Spleen (tissue), 11 donors: ENCODE measurements around the gene TMEM168. TPM values are rescaled to one million over a fixed set of nuclear protein-coding genes. Genes with fewer than 3 reads are reported as not detected.

Experiments
- DNase-seq: peaks from one replicate; pipeline ENCODE4 v3.0.0-alpha.2; 2020
- H3K27ac ChIP-seq, 8 donors: fragments of 200-600 bp; sonication (generic) in 7 of 8; 1 replicate in 4 of 8; 2 replicates in 4 of 8; pipeline versions ENCODE4 v1.5.0 to v1.8.0; 2016 to 2021; ENCODE audit warnings: inconsistent platforms in 4 of 8, mild to moderate bottlenecking in 4 of 8, moderate library complexity in 1 of 8
- H3K27me3 ChIP-seq, 7 donors: fragments of 200-600 bp; sonication (generic) in 6 of 7; replicated peaks in 1 of 7; 1 replicate in 4 of 7; 2 replicates in 3 of 7; pipeline versions ENCODE4 v1.5.0 to v1.8.0; 2016 to 2021; ENCODE audit warnings: inconsistent platforms in 3 of 7, mild to moderate bottlenecking in 1 of 7
- H3K36me3 ChIP-seq, 6 donors: fragments of 200-600 bp; sonication (generic) in 5 of 6; 1 replicate in 4 of 6; 2 replicates in 2 of 6; pipeline versions ENCODE4 v1.5.0 to v1.8.0; 2016 to 2021; ENCODE audit warnings: inconsistent platforms in 2 of 6
- H3K4me1 ChIP-seq, 6 donors: fragments of 200-600 bp; sonication (generic) in 5 of 6; 1 replicate in 3 of 6; 2 replicates in 3 of 6; pipeline versions ENCODE4 v1.5.0 to v1.8.0; 2016 to 2021; ENCODE audit warnings: inconsistent platforms in 3 of 6
- H3K4me3 ChIP-seq, 8 donors: fragments of 200-600 bp; sonication (generic) in 7 of 8; 1 replicate in 4 of 8; 2 replicates in 4 of 8; pipeline versions ENCODE4 v1.5.0 to v1.8.0; 2016 to 2021; ENCODE audit warnings: inconsistent platforms in 4 of 8, mild to moderate bottlenecking in 4 of 8, moderate library complexity in 2 of 8
- H3K9me3 ChIP-seq, 8 donors: fragments of 200-600 bp; sonication (generic) in 7 of 8; 1 replicate in 4 of 8; 2 replicates in 4 of 8; pipeline versions ENCODE4 v1.5.0 to v1.8.0; 2016 to 2021; ENCODE audit warnings: inconsistent platforms in 4 of 8
- CTCF ChIP-seq, 11 experiments: fragments of 200-600 bp in 7 of 11; fragments of 450-650 bp in 4 of 11; sonication (generic) in 4 of 11; IDR thresholded peaks in 8 of 11; conservative IDR thresholded peaks in 3 of 11; 1 replicate in 7 of 11; 2 replicates in 4 of 11; pipeline versions ENCODE4 v1.4.0 to v1.8.0; 2016 to 2021; ENCODE audit warnings: antibody characterized with exemption in 11 of 11, inconsistent platforms in 4 of 11, mild to moderate bottlenecking in 1 of 11
- POLR2A ChIP-seq, 3 donors: fragments of 450-650 bp; IDR thresholded peaks; one replicate each; pipeline ENCODE4 v1.5.1; 2017; ENCODE audit warnings: antibody characterized with exemption in 3 of 3, mild to moderate bottlenecking in 1 of 3
- POLR2AphosphoS5 ChIP-seq, 3 donors: sonication (generic); formaldehyde crosslinking; IDR thresholded peaks; one replicate each; pipeline ENCODE4 v1.5.1; 2017; ENCODE audit warnings: antibody characterized with exemption in 3 of 3
- whole genome bisulfite sequencing, 5 donors: extraction: QIAGEN DNeasy Blood & Tissue Kit in 3 of 5; methylation state at CpG; one replicate each; pipeline versions ENCODE4 v1.1.5 to v1.1.7; 2013 to 2018; 5-methylcytosine and 5-hydroxymethylcytosine counted together
- intact Hi-C: fragments of 100-400 bp; cut with DNase I; formaldehyde crosslinking; loops from one replicate; pipeline ENCODE4 v1.15.0; 2023; ENCODE audit warnings: low total_unique reads
- polyA plus RNA-seq, 3 donors: library from polyadenylated mRNA; stranded (reverse); fragments of 200-250 nt; gene quantifications; one replicate each; pipeline ENCODE4 v1.2.1, GENCODE V29; 2013
- total RNA-seq, 7 donors: library from RNA; depleted of rRNA in 3 of 7; stranded (reverse); fragments of >200 nt in 3 of 7; fragmentation: NEBNext Ultra II Directional in 4 of 7; extraction: Animal tissue kit (Norgen Biotek cat#: 25700) in 4 of 7; gene quantifications; one replicate each; pipeline versions ENCODE4 v1.1.0 to v1.2.1, GENCODE V29; 2016 to 2021
- donor health status: healthy with polysubstance abuse.
- donor health status: DM: no; HTN: no; CAD: no; lungs with moderate emphysema.
- donor health status: DM: no; HTN: no; CAD: no.
- donor health status: Bipolar disorder and iron deficiency.
- donor health status: healthy.
- donor health status: DM: no; HTN: no; CAD: no.
- donor health status: DM: yes; HTN: yes; CAD: no.

TMEM168 gene
- total and polyA plus RNA-seq, 10 donors, result 6.1 to 40.0 (median 21.9) TPM

- intact Hi-C loops, result no loop called here
- TF ChIP-seq POLR2A (IDR thresholded peaks at IDR 0.05), result no peak
- TF ChIP-seq POLR2AphosphoS5 (IDR thresholded peaks at IDR 0.05), result no peak
- no peak for TF ChIP-seq CTCF (IDR thresholded peaks at IDR 0.05 in 8 of 11, conservative IDR thresholded peaks at IDR 0.05 in 3 of 11)
- Histone ChIP-seq H3K36me3 (peaks cover 0 to 57% (median 22%) of the 10 kb centered on the region in 6 donors), H3K4me3 (no peak overlapping the region), H3K9me3 (no peaks in the 10 kb centered on the region), H3K27me3 (no peaks in the 10 kb centered on the region), H3K27ac (no peak overlapping the region), H3K4me1 (peaks cover 0 to 3% (median 0%) of the 10 kb centered on the region in 6 donors)
- no peak for DNase-seq
These were observed 9.1 kb downstream of the TMEM168 start for GRCh38 chr7:112781110-112781509.

GRCh38 chr7:112779667-112780066, 10.5 kb downstream of the TMEM168 start:
- no peak for TF ChIP-seq POLR2A (IDR thresholded peaks at IDR 0.05)
- no peak for TF ChIP-seq POLR2AphosphoS5 (IDR thresholded peaks at IDR 0.05)
- no peak for TF ChIP-seq CTCF (IDR thresholded peaks at IDR 0.05 in 8 of 11, conservative IDR thresholded peaks at IDR 0.05 in 3 of 11)

GRCh38 chr7:112777406-112777805, 12.8 kb downstream of the TMEM168 start:
- H3K27ac ChIP-seq, result no peak overlapping the region
- H3K36me3 ChIP-seq, result peaks cover 0 to 45% (median 4%) of the 10 kb centered on the region in 6 donors
- DNase-seq, result no peak
- H3K4me1 ChIP-seq, result no peaks in the 10 kb centered on the region
- H3K4me3 ChIP-seq, result no peak overlapping the region
- no peaks in the 10 kb centered on the region for H3K9me3 ChIP-seq
- H3K27me3 ChIP-seq, result no peaks in the 10 kb centered on the region
- intact Hi-C loops, result no loop called here
- no peak for TF ChIP-seq POLR2AphosphoS5 (IDR thresholded peaks at IDR 0.05)
- TF ChIP-seq CTCF (IDR thresholded peaks at IDR 0.05 in 8 of 11, conservative IDR thresholded peaks at IDR 0.05 in 3 of 11), result no peak
- no peak for TF ChIP-seq POLR2A (IDR thresholded peaks at IDR 0.05)

More at GRCh38 chr7:112779667-112780066, 10.5 kb downstream of the TMEM168 start:
- Histone ChIP-seq H3K4me3 (no peak overlapping the region), H3K27ac (no peak overlapping the region), H3K9me3 (no peaks in the 10 kb centered on the region), H3K4me1 (peaks cover 0 to 3% (median 0%) of the 10 kb centered on the region in 6 donors), H3K27me3 (no peaks in the 10 kb centered on the region), H3K36me3 (peaks cover 0 to 58% (median 22%) of the 10 kb centered on the region in 6 donors)
- no peak for DNase-seq
- WGBS, 5 donors, result 71 to 94% (median 93%) methylated on average over 4 of the region's 4 CpGs
- intact Hi-C loops, result no loop called here

GRCh38 chr7:112771166-112771565, 19.0 kb downstream of the TMEM168 start:
- DNase-seq, result no peak
- Histone ChIP-seq H3K27ac (no peak overlapping the region), H3K36me3 (peaks cover 0 to 35% (median 5%) of the 10 kb centered on the region in 6 donors), H3K27me3 (no peaks in the 10 kb centered on the region), H3K9me3 (no peaks in the 10 kb centered on the region), H3K4me1 (no peaks in the 10 kb centered on the region), H3K4me3 (no peak overlapping the region)
- intact Hi-C loops, result no loop called here
- TF ChIP-seq POLR2A (IDR thresholded peaks at IDR 0.05) (no peak), POLR2AphosphoS5 (IDR thresholded peaks at IDR 0.05) (no peak), CTCF (IDR thresholded peaks at IDR 0.05 in 8 of 11, conservative IDR thresholded peaks at IDR 0.05 in 3 of 11) (no peak)
- WGBS, 5 donors, result 53 to 60% (median 57%) methylated on average over 1 of the region's 1 CpG
